ENCODE measurements around the gene CDH23.

CDH23 gene

DNA sequence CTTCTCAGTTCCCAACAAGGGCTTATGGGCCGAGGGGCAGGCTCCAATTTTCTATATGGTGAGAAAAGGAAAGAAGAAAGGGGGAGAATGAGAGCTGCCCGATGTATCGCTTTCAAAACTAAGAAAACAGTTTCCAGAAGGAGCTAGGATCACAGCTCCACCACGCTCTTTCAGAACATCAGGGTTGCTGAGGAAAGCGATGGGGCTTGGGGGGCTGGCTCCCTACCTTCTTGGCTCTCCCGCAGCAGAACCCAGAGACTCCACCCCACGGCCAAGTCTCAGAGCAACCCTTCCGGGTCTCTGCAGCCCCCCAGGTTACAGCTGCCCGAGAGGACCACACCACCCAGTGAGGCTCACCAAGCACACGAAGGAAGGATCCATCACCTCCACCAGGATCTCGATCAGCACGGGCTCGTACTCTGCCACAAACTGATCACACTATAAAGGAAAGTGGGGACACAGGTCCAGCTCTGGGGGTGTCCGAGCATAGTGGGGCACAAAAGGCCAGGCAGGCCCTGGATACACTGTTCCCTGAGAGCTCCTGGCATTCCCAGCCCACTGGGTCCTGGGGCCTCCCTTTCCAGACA lies 422.0 kb downstream of the CDH23 start:
- no peak for DNase-seq (ENCODE audit: extremely low read depth in 1 of 2, low read depth in 1 of 2)

DNA sequence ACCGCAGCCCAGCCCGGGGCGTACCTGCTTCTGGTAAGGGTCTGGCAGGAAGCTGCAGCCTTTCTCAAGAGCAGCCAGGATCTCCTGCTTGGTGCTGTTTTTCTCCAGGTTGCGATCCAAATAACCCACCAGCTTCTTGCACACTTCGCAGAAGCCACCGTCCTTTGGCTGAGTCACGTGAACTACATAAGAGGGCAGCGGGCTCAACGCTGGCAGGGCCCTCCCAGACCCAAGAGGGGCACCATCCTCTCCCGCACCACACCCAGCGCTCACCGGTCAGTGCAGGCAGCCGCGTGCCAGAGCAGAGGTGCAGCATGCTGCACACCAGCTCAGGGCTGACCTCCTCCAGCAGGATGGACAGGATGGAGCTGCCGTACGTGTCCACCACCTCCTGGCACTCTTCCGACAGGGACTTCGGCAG lies 422.7 kb downstream of the CDH23 start:
- DNase-seq (ENCODE audit: extremely low read depth in 1 of 2, low read depth in 1 of 2), result no peak

DNA sequence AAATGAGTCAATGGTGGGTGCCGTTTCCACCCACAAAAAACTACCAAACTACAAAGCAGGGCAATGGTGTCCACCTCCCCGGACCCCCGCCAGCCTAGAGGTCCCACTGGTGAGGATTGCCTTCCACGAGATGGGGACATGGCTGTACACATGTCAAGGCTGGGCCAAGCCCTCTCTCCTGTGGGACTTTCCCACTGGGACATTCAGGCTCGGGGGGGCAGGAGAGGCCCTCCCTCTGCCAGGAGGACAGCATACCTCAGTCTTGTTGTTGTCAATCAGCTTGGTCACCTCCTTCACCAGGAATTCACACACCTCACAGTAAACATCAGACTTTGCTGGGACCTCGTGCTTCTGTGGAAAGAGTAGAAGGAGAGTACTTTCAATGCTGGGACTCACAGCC lies 423.3 kb downstream of the CDH23 start:
- DNase-seq (ENCODE audit: extremely low read depth in 1 of 2, low read depth in 1 of 2), result no peak

DNA sequence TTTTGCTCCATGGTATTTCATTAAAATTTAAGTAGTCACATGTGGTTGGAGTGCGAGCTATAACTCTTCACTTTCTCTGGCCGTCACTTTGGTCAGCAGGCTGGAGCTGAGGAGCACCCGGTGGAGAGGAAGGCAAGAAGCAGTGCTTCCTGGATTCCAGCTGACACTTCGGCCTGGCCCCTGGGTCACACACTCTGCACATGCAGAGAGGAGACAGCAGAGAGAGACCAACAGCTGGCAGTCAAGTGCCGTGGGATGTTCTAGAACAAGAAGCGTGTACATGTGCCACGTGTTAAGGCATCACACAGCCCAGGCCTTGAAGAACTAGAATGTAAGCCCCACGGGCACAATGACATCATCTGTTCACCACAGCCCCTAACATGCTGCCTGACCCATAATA lies 424.2 kb downstream of the CDH23 start:
- no peak for DNase-seq (ENCODE audit: extremely low read depth in 1 of 2, low read depth in 1 of 2)

DNA sequence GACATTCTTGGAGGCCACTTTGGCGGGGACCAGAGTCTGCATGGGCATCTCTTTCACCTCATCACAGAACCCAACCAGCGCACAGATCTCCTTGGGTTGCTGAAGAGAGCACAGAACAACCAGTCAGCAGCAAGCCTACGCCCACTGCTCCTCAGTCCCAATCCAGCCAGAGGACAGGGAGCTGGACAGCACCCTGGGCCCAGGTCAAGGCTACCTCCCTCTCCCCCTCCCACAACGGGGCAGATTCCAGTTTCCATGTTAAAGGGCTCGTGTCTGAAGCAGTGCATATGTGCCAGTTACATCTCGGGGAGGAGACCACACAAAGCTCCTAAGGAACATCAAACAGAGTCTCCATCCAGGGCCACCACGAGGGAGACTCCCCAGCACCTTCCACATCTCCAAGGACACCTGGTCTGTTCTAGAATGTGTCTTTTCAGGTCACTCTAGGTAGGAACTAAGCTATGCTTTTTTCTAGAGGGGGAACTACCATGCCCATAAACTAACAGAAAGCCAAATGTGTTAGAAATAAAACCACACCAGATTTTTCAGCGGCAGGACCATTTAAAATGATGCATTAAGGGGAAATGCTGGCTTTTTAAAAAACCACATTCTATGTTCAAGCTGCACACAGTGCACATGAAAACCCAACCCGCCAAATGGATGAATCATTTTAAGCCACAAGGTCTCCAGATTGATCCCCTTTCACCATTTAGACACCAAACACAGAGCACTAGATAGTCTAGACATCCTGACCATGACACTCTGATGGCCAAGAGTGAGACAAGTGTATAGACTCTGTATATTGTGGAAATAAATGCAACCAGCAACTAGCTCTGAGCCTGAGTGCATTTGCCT lies 425.4 kb downstream of the CDH23 start:
- no peak for DNase-seq (ENCODE audit: extremely low read depth in 1 of 2, low read depth in 1 of 2)

DNA sequence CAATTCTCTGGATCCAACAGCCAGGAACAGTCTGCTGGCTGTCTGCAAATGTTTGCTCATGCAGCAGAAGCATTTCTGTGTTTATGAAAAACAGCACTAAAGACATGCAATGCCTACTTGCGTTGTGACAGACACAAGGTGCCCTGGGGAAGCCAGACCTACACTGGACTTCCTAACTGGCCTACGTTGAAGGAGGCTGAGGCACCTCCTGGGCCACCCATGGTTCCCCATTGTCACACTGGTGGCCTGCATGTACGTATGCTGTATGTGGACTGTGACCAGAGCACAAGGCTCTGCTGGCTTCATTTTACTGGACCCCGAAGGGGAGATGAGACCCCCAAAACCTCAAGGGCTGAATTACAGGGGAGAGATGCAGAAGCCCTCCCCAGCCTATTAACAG lies 426.6 kb downstream of the CDH23 start:
- DNase-seq (ENCODE audit: extremely low read depth in 1 of 2, low read depth in 1 of 2), result no peak

DNA sequence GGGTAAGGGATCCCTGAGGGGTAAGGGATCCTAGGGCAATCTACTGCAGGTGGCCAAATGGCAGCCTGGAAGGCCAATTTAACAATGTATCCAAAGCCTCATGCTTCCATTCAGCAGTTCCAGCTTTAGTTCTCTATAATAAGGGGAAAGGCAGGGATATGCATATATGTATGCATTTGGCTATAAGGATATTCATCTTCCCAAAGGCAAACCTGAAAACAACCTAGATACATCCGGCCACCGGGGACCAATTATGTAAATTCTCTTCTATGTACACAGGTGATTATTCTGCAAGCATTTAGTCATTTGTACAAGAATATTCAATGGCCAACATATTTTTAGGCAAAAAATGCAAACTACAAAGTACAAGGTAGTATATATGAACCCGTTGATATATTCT lies 427.6 kb downstream of the CDH23 start:
- DNase-seq (ENCODE audit: extremely low read depth in 1 of 2, low read depth in 1 of 2), result no peak

DNA sequence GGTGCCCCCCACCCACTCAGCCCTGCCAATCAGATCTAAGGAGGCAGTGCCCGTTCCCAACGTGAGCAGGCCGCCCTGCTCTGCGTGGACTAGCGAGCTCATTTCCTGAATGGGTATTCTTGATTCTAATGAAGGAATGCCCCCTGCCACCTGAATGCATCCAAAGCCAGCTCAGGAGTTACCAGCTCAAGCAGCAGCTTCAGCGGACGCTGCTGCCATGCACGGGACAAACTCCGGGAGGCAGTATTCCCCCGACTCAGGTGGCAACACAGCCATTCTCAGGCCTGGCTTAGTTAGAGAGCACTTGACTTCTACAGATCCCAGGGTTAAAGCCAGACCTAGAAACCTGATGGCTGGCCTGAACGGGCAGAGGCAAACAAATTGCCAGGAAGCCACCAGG lies 428.5 kb downstream of the CDH23 start:
- no peak for DNase-seq (ENCODE audit: extremely low read depth in 1 of 2, low read depth in 1 of 2)

DNA sequence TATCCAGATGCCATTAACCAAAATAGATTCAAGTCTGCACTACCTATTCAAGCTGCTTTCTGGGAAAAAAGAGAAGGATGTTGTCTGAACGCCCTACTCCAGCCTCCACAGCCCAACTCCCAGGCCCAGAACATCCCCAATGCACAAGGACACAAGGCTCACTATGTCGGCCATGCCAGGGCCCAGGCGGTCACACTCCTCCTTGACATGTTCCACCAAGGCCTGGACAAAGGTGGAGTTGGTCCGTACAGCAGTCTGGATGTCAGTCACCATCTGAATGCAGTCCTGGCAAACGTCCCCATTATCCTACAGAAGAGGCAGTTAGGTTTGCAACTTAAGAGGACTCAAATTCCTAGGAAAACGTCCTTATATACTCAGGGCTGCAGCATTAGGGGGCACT lies 431.1 kb downstream of the CDH23 start:
- DNase-seq (ENCODE audit: extremely low read depth in 1 of 2, low read depth in 1 of 2), result no peak

DNA sequence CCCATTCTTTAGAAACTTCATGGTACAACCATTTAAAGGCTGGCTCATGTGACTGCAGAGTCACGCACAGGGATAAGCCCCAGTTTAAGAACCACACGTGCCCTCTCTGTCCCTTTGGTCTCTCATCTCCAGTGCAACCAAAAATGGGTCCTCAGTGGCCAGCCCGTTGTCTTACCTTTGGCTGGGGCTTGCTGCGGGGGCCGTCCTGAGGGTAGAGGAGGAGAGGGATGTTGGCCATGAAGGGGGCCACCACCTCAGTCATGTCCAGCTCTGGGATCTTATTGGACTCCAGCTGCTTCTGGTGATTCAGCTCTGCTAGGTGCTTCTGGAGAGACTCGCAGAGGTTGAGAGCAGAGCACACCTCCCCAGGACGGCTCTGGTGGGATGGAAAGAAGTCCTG lies 432.0 kb downstream of the CDH23 start:
- DNase-seq (ENCODE audit: extremely low read depth in 1 of 2, low read depth in 1 of 2), result no peak

DNA sequence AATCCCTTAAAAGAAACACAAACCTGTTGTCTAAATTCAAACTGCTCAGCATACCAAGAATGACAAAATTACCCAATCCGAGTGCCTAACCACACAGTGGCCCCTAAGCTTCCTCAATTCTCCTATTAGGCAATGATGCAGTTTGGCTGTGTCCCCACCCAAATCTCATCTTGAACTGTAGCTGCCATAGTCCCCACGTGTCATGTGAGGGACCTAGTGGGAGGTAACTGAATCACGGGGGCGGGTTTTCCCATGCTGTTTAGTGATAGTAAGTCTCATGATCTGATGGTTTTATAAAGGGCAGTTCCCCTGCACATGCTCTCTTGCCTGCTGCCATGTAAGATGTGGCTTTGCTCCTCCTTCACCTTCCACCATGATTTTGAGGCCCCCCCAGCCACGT lies 432.5 kb downstream of the CDH23 start:
- DNase-seq (ENCODE audit: extremely low read depth in 1 of 2, low read depth in 1 of 2), result no peak

DNA sequence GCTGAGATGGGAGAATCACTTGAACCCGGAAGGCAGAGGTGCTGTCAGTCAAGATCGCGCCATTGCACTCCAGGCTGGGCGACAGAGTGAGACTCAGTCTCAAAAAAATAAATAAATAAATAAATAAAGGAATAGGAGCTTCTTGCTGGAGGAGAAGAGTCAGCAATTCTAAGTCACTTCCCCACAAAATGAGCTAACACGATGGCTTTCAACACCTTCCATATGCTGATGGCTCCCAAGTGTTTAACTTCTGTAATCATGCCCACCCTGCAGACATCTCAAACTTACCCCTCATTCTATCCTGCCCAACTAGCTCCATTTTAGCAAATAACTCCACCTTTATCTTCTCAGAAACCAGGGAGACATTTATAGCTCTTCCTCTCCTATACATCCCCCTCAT lies 433.2 kb downstream of the CDH23 start:
- no peak for DNase-seq (ENCODE audit: extremely low read depth in 1 of 2, low read depth in 1 of 2)

DNA sequence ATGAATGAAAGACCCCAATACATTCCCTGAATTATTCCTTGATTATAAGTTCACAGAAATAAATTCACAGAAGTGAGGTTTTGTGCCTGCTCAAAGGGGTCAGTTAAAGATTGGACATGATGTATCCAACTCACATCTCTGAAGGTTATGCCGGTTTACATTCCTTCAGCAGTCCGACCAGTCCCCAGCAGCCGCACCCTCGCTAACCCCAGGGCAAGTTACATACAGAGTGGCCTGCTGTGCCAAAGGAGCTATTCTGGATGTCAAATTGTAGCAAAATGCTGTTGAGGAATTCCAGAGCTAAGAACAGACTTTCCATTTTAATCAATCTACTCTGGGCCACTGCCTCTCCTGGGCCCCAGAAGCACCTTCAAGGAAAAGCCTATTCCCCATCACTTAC lies 434.0 kb downstream of the CDH23 start:
- DNase-seq (ENCODE audit: extremely low read depth in 1 of 2, low read depth in 1 of 2), result no peak

DNA sequence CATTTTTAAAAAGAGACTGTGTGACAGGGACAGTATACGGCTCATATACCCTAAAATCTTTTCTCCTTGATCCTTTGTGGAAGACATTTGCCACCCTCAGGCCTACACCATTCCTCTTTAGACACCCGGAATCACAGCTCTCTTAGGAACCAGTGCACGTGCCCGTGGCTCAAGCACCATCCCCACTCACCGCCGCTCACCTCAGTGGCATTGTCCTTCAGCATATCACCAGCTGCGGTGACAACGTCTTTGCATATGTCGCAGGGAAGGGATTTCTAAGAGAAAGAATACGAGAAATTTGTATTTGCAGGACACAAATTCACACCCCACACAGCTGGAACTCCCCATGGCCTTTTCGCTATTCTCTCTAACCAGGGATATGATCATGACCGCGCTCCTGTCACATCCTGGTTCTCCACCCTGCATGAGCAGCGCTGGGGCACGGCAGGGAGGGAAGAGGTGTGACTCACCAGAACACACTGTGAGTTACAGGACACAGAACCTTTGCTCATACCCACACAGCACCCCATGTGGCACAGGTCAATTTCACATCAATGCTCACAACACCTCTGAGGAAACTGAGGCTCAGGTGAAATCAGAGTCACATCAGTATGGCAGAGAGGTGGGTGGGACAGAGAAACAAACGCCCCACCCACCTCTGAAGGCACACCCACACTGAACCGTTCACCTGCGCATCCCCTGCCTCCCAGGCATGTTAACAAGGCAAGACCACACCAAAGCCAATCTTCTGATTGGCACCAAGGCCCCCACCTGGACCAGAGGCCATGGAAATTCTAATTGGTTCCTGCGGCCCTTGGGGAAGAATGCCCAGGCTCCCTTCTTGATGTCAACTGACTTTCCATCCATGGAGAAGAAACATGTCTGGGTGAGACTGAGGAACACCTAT lies 435.2 kb downstream of the CDH23 start:
- DNase-seq (ENCODE audit: extremely low read depth in 1 of 2, low read depth in 1 of 2), result no peak

DNA sequence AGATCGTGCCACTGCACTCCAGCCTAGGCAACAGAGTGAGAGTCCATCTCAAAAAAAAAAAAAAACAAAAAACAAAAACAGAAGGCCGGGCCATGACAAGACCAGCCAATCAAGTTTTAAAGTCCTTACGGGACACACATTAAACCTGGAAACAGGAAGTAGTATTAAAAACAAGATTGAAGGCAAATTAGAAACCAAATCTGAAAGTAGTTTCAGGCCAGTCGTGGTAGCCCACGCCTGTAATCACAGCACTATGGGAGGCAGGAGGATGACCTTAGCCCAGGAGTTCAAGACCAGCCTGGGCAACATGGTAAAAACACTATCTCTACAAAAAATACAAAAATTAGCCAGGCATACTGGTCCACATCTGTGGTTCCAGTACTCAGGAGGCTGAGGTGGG lies 436.2 kb downstream of the CDH23 start:
- DNase-seq (ENCODE audit: extremely low read depth in 1 of 2, low read depth in 1 of 2), result no peak

DNA sequence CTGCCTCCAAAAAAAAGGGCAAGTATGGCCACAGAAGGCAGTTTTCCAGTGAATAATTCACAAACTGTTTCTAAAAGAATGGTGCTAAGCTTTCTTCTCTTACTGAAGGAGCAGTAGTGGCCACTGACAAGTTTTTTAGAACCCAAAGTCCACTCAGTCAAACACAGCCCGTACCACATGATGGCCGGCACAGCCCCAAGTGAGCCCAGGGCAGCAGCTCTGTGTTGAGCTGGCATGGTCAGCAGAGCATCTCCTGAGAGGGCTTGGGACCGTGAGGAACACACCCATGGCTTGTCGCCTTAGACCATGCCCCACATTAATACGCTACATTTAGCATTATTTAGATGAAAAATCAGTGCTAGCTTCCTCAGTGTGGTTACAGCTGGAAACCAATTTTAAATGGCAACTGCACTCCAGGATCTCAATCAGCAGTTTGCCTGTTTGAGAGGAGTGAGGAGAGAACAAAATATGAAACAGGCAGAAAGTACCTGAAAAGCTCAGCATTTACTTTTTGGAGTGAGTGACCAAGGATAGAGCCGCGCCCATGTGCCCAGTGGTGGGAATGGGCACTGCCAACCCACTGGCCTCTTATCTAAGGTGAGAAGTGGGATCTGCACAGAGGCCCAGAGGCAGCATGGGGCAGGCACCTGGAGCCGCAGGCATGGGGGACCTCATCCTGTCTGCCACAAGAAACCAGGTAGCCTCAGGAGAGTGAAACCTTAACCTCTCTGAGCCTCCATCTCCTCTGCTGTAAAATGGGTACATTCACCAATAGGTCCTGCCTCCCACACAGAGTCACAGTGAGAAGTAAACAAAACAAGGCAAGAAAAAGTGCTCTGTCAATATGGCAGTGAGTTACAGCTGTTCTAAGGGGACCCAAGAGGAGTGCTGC lies 437.0 kb downstream of the CDH23 start:
- DNase-seq (ENCODE audit: extremely low read depth in 1 of 2, low read depth in 1 of 2), result no peak

DNA sequence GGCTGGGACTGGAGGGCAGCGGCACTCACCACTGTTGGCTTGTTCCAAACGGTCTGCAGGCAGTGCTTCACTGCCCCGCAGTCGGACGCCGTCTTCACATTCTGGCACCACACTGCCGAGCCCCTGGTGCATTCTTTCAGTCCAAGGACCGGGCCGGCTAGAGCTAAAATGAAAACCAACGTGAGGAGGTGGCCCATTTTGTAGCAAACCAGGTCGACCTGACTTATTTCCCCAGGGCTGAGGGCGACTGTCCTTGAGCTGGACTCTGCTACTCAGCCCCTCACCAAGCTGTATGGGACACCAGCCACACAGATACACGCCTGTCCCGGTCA lies 437.6 kb downstream of the CDH23 start:
- DNase-seq (ENCODE audit: extremely low read depth in 1 of 2, low read depth in 1 of 2), result no peak

DNA sequence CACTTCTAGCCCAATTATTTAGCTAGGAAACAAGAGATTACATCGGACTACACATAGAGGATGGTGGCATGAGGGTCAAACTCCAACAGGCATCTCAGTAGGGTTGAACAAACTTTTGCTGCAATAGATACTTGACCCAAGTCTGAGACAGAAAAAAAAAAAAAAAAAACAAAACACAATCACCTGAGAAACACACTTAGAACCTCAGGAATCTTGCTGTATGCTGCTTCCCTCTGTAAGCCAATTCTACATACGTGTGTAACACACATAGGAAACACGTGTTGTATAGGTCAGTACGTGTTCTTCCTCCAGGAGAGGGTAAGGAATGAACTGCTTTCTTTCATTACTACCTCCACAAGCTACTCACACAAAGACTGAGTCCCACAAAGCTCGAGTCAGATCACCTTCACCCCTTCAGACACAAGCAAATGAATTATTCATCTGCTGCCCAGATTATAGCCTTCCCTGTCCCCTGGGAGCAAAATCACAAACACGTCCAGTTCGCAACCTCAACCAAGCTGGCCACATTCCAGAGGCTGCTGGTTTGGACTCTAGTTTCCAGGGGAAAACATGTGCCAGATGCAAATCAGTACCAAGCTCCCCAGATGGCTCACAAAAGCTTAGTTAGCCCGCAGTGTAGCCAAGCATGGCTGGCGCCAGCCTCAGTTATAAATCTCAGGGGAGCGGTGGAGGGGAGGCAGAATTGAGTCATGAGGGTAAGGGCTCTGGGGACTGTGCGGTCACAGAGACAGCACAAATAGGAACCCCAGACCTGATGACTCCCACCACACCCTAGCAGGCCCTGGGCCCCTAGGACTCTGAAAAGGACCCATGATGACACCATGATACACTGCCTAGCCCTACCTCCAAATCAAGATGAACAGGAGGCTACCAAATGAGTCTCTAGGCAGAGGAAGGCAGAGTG lies 439.2 kb downstream of the CDH23 start:
- no peak for DNase-seq (ENCODE audit: extremely low read depth in 1 of 2, low read depth in 1 of 2)

DNA sequence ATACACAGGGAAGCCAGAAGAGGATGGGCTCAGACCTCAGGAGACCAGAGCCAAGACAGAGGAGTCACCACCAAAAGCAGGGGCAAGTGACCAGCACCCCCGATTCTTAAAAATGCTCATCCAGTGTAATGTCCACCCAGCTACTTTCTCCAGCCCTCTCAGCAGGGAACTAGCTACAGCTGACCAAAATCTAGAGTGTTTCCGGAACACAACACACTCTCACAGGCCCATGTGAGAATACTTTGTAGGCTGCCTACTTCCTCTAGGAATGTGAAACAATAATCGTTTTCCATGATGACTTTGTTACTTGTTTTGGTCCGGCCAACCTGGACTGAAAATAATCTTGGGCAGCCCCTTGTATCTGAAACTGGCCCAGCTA lies 439.9 kb downstream of the CDH23 start:
- DNase-seq (ENCODE audit: extremely low read depth in 1 of 2, low read depth in 1 of 2), result no peak

Measured in activated CD8-positive, alpha-beta memory T cell treated with anti-CD3 and anti-CD28 coated beads for 1 hour (primary cell).